Activated T-cell treated with anti-CD3 and anti-CD28 coated beads for 1 hour (primary cell): ENCODE data around the gene NBPF9.
A peak's percentile ranks its signal among the peaks of the same experiment; 100 is the strongest.
"Not testable (repeated sequence)": the region's sequence is repeated elsewhere in the genome, so short reads cannot be mapped to it uniquely, and the experiment has no call there.

Experiments used
- DNase-seq: peaks from one replicate; pipeline ENCODE4 v3.0.0-alpha.2; 2020; ENCODE audit warnings: low read depth

Gene NBPF9, protein sequence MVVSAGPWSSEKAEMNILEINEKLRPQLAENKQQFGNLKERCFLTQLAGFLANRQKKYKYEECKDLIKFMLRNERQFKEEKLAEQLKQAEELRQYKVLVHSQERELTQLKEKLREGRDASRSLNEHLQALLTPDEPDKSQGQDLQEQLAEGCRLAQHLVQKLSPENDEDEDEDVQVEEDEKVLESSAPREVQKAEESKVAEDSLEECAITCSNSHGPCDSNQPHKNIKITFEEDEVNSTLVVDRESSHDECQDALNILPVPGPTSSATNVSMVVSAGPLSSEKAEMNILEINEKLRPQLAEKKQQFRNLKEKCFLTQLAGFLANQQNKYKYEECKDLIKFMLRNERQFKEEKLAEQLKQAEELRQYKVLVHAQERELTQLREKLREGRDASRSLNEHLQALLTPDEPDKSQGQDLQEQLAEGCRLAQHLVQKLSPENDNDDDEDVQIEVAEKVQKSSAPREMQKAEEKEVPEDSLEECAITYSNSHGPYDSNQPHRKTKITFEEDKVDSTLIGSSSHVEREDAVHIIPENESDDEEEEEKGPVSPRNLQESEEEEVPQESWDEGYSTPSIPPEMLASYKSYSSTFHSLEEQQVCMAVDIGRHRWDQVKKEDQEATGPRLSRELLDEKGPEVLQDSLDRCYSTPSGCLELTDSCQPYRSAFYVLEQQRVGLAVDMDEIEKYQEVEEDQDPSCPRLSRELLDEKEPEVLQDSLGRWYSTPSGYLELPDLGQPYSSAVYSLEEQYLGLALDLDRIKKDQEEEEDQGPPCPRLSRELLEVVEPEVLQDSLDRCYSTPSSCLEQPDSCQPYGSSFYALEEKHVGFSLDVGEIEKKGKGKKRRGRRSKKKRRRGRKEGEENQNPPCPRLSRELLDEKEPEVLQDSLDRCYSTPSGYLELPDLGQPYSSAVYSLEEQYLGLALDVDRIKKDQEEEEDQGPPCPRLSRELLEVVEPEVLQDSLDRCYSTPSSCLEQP (N-terminal part only)

GRCh38 chr1:149103109-149104081 is at the start of gene NBPF9:
Gene NBPF9 (minus strand): TSS chr1:149103551. CDS start chr1:149082139, 21,412 bp downstream.
- DNase-seq: peak; percentile 17

DNA sequence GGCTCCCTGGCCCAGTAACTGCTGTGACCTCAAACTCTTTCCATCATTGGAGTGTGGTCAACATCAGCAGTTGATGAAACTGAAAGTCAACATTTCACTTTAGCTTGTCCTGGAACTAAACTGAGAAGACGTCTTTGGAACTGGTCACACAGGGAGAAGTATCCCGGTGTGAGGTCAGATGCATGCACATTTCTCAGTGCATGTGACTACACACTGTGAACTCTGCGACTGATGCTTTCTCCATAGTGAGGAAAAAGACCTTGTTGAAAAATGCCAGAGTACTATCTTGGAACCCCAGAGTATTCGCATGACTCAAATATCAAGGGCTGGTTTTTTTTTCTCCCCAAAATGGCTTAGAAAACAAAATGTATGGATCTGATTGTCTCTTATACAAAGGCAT is 46.6 kb upstream of the NBPF9 start:
- not testable (repeated sequence) for DNase-seq

DNA sequence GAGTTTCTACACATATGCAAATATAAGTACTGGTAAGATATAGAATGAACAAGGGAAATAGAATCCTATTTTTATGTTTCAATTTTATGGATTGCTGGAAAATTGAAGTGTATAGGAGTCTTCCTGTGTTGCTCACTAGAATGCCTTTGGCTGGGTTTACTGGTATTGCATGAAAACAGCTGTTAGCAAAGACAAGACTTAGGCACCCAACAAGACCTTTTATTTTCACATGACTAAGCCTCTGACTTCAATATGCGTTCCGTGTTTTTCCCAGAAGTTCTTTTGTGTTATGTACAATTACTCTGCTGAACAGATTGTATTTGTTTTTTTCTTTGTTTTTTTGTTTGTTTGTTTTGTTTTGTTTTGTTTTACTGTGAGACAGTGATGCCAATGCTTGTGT is 34.2 kb upstream of the NBPF9 start:
- DNase-seq: not testable (repeated sequence)

DNA sequence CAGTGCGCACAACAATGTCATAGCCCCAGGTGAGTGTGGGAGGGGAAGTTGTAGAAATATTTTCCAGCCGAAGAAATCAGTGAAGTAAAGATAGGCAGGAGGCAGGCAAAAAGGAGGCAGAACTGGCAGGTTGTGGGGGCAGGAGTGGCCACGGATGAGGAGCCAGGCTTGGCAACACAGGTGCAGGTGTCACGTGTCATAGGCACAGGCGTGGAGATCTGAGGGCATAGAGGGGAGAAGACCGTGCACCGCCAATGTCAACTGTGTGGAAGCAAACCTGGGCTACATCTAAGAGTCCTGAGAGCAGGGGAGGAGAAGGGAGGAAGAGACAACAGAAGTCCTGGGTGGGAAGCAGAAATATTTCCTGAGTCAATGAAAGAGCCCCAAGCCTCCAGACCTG is 27.6 kb upstream of the NBPF9 start:
- DNase-seq: not testable (repeated sequence)

- not testable (repeated sequence) for DNase-seq
Observed at GRCh38 chr1:149129245-149129644, 25.9 kb upstream of the NBPF9 start.

DNA sequence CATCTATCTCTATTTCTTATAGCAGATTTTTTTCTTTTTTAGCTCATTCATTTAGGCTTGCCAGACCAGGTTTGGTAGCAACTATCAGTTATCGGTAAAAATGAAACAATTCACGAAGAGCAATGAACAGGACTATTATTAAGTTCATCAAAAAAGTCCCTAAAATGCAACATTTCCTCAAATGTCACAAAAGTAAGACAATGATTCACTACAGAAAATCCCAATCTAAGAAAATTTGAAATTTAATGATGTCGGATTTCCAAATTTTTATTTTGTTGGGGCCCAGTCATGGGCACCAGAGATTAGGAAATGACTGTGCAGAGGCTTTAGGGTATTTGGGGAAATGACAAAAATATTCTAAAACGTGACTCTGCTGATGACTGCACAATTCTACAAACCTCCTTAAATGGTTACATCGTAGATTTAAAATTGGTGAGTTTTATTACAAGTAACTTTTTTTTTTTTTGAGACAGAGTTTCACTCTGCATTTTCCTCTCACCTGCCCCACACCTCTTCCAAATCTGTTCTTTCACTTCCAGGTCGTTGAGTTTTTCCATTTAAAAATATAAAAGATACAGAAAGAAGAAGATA is 23.3 kb upstream of the NBPF9 start:
- not testable (repeated sequence) for DNase-seq

DNA sequence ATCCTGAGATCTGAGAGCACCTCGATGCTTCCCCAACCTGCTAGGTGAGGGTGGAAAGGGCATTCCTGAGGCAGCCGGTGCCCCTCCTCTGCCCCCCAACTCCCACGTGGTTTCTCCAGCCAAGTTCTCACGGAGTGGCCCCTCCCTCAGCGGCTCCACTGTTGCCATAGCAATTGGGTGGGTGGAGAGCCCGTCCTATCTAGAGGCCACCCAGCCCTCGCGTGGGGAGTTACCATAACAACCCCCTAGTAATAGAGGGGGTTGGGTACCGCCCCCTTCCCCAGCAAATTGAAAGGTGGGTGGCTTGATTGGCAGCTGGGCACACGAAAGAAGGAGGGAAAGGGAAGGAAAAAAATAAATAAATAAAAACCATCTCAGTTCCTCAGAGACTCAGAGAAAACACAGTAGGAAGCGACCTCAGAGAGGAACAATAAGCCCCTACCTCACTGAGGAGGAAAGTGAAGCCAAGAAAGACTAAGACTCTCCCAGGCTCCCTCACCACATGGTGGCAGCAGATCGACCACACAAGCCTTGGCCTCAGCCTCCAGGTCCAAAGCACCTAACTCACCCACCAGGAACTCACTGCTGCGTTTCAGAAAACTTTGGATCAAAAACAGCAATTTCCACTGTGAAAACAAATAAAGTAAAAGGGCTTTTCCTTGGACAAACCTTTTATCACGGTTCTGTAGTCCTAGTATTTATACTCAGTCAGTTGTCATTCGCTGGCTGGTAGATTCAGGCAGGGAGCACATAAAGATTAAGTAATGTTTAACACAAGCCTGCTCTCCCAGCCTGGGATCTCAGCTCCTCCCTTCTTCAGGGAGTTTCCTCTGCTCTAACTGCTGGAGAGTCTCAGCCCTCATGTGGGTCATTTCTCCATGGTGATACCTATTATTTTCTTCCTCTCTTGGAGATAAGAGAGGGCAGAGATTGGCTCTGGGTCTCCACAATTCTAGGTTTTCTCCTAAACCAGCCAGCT is 20.9 kb upstream of the NBPF9 start:
- not testable (repeated sequence) for DNase-seq

DNA sequence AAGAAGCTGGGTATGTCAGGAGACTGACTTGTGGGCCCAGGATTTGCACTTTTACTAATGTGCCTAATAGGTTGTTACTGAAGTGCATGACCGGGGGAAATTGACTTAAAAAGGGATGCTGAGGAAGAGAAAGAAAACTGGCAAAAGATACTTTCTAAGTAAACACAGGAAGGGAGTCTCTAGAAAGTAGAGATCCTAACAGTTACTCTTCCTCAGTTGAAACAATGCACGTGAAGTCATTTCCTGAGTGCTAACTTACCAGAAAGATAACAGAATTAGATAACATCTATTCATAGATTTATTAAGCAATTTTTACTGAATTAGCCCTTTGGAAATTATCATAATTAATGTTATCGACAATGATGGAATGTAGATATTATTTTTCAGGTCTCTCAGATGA is 9.5 kb upstream of the NBPF9 start:
- not testable (repeated sequence) for DNase-seq

GRCh38 chr1:149110343-149110742 is 7.0 kb upstream of the NBPF9 start:
- DNase-seq: not testable (repeated sequence)

DNA sequence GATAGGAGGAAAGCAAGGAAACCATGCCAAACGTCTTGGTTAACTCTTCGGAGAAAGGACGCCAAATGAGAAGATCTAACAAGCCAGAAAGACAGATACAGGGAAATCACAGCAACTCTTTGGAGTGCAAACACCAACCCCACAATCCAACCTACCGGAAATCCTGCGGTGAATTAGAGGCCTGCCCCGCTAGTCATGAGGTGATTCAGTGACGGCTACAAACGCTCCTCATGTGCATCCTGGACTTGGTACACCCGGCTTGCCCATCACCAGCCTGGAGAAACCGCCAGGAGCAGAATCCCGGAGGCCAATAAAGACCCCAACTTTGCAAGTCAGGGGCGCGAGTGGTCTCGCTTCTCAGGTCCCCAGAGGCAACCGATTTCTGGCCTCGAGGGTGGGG is 777 bp downstream of the NBPF9 start:
- peak; percentile 3 for DNase-seq

- not testable (repeated sequence) for DNase-seq
Observed at GRCh38 chr1:149098276-149098675, 5.1 kb downstream of the NBPF9 start.

- DNase-seq: not testable (repeated sequence)
Observed at GRCh38 chr1:149093155-149093554, 10.2 kb downstream of the NBPF9 start.

- not testable (repeated sequence) for DNase-seq
Observed at GRCh38 chr1:149075505-149076127, 27.7 kb downstream of the NBPF9 start.

GRCh38 chr1:149064611-149065010 is 38.7 kb downstream of the NBPF9 start:
- not testable (repeated sequence) for DNase-seq

GRCh38 chr1:149043056-149043455 is 60.3 kb downstream of the NBPF9 start:
- DNase-seq: not testable (repeated sequence)

- DNase-seq: not testable (repeated sequence)
Observed at GRCh38 chr1:149033916-149034315, 69.4 kb downstream of the NBPF9 start.

GRCh38 chr1:149024327-149024726 is 79.0 kb downstream of the NBPF9 start:
- not testable (repeated sequence) for DNase-seq

DNA sequence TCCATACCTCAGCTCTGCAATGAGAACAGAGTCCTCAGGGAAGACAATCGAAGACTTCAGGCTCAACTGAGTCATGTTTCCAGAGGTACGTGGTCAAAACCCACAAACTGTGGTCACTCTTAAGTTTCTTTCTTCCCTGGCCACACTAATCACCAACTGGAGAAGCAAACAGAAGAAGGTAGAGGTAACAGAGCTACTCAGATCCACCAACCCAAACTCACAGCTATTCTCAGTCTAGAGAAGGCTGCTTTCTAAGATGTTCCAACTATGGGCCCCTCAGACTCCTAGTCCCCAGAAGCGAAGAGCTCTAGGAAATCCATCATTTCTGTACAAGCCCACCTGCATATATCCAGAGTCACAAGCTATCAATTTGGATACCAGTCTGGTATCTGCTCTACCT is 84.8 kb downstream of the NBPF9 start:
- not testable (repeated sequence) for DNase-seq

GRCh38 chr1:149016626-149017025 is 86.7 kb downstream of the NBPF9 start:
- not testable (repeated sequence) for DNase-seq
